NCI-H1436 treated with DMSO at 0.1 percent for 48 hours (cell line): Measurements from ENCODE around the gene TMEM18.

ENCODE experiments used
- DNase-seq: peaks from one replicate; lab custom pipeline; 2025; lab: John Stamatoyannopoulos, UW

Gene TMEM18

DNA sequence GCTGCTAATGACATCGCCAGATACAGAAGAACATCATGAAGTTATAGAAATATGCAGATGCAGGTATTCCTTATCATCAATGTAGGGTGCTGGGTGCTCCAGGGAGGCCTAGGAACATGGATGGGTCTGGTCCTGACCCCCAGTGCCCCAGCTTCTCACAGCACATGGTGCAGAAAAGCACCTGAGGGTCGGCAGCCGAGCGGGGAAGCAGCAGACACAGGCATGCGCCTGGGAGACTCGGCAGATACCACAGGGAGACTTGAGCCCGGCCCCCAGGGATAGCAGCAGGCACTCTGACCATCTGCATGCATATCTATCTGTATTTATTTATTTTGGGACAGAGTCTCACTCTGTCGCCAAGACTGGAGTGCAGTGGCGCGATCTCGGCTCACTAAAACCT, 43.2 kb downstream of the TMEM18 start:
- no peak for DNase-seq

DNA sequence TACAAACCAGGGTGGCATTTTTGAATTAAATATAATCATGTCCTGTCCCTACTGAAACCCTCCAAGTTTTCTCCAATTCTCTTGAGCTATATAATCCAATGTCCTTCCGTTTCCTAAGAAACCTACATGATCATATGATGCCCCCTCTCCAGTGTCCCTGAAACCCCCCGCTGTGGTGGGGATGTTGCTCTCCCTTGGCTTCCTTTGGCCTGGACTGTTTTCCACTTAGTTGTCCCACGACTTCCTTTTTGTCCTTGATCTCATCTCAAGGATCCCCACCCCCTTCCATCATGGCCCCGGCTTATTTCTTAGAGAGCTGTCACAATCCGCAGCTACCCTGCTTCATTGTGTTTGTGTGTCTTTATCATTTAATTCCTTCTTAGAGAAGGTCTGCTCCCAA, 43.8 kb downstream of the TMEM18 start:
- DNase-seq = no peak

DNA sequence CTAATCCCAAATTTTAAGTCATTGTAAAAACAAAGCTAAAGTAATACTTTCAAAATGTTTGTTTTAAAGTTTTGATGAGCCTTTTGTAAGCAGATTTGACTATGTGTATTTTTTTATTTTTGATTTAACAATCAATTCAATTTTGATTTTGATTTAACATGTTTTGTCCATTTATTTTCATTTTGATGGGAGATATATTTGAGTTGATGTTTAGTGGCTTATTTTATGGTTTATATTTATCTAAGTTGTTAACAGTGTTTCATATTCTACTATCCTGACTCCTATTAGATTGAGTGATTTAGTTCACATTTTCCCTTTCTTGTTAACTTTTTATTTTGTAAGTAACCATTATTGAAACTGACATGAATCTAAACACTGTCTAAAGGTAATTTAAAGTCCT, 44.7 kb downstream of the TMEM18 start:
- DNase-seq = no peak

DNA sequence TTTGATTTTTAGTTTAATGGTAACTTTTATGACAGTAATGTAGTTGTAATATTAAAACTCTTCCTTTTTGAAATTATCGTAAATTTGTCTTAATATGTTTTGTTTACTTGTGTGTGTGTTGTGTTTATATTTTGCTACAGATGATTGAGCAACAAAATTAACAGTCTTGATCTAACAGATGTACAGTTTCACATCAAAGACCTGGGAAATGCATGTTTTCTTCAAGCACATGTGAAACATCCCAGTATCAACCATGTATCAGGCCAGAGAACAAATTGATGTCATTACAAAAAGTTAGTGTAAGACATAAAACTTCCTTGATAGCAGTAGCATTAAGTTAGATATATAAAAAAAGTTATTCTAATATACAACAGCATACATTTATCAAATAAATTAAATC, 45.5 kb downstream of the TMEM18 start:
- no peak for DNase-seq

DNA sequence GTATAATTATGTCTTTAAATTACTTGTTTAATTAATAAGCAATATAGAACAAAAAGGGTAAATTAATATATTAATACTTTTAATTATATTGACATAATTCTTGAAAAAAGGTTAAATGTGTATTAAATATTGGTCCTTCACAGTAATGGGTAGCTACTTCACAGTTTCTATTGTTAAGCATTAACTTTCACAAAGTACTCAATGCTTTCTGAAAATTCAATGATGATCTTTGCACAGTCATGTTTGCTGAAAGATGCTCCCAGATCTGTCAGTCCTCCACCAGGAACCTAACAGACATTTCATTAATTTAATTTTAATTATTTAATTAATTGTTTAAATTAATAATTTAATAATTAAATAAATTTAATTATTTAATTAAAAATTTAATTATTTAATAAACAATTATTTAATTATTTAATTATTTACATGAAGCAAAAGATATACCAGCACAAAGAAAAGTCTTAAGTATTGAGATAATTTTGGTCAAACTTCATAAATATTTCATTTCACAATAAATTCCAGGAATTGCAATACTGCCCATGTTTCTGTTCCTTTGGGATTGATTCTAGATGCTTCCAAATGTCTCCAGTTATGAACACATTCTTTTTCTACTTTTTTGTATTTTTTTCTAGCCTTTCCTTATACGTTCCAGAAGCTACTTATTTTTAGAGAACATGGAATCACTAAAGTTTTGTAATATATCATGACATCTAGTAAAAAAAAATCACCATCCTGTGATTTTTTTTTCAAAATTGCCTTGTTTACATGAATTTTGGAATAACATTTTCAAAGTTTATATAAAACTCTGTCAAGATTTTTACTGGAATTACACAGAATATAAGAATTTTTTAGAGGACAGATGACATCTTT, 46.5 kb downstream of the TMEM18 start:
- no peak for DNase-seq

DNA sequence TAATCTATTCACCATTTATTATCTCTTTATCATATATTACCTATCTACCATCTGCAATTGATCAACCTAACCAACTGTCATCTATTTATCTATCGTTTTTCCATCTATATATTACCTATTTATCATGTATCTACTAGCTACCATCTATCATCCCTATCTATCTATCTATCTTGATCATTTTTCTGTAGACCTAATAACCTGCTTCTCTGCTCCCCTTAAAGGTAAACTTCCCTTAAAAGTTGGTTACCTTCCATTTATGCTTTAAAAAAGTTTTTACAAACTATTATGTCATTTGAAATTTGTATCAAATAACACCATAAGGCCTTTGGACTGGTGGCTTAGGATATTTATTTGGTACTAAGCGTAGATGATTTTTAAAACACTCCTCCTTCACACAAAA, 47.2 kb downstream of the TMEM18 start:
- DNase-seq = no peak

DNA sequence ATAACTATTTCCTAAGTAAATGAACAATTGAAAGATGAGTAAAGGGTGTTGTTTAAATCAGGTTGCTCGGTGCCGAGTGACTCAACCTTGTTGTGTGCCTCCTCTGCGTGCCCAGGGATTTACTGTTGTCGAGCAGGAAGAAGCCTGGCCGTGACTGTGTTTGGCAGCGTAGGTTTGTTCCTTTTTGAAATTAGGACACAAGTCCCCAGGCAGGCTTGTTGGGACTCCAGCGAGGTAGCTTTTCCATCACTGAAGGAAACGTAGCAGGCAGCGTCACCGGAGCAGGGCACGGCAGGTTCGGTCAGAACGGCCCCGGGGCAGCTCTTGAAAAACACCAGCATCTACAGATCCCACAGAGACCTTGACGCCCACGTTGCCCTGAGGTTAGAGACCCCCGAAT, 48.6 kb downstream of the TMEM18 start:
- DNase-seq = no peak

DNA sequence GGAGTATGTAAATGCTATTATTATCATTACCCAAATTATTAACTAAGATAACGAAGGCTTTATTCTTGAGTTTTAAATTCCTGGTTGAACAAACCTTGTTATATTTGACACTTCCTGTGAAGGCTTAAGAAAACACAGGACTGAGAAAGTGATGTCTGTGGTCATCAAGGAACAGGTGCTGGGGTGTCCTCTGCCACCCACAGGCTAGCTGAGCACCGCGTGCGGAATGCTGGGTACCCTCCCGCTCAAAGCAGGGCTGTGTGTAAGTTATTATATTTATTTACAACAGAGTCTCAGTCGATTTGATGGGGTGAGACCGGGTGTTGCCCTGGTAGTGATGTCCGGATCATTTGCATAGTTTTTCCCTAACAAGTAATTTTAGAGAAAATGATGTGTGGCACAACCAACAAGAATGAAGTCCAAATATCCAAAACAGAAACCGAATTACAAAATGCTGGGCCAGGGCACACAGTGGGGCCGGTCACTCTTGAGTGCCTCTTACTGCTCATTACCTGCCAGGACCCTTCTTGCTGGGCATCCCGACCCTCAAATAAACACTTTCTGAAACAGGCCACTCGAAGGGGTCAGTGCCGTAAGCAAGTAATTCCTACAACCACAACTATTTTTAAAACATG, 49.2 kb downstream of the TMEM18 start:
- no peak for DNase-seq

DNA sequence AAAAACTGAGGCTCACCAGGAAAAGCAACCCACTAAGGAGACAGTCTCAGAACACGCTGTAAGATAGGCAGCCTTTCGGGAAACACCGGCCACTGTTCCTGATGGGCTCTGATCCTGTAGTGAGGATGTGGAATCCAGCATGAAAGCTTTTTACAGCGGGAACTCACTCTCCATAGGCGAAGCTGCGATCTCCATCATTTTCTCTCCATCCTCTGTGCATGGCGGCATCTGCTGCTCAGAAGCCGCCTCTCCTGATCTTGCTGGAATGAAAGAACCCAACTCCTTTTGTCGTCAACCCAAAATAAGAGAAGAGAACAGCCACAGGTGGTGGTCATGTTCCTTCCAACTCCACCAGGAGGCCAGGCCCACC, 49.9 kb downstream of the TMEM18 start:
- DNase-seq = no peak

DNA sequence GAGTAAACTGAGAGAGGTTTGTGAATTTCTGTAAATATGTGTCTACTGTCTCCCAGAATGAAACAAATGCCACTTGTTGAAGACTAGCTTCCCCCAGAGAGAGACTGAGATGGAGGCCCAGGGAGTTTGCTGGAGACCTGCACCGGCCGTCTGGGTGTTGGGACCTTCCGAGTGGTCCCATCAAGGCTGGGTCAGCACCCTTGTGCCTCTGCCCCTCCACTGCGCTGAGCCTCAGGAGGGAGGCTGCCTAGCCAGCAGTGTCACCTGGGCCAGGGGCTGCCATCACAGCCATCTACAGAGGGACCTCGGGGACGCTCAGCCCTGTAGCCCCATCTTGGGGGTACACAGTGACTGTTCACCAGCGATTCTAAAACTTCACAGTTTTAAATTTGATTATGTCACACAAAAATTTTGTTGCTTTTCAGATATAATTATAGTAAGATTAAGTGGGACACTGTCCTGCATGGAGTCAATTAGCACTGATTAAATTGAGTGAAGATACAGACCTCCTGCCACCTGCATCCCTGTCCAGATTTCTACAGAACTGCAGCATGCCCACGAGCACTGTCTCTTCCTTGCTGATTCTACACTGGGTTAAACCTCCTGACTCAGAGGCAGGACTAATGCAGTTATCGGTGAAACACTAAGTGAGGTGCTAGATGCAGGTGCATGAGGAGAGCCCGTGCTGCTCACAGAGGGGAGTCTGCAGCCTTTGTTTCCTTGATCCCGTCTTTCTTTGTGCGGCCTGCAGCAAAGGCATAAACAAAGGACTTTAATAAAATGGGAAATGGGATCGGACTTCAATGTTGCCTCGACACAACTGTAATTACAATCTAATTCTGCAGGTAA, 50.5 kb downstream of the TMEM18 start:
- no peak for DNase-seq

DNA sequence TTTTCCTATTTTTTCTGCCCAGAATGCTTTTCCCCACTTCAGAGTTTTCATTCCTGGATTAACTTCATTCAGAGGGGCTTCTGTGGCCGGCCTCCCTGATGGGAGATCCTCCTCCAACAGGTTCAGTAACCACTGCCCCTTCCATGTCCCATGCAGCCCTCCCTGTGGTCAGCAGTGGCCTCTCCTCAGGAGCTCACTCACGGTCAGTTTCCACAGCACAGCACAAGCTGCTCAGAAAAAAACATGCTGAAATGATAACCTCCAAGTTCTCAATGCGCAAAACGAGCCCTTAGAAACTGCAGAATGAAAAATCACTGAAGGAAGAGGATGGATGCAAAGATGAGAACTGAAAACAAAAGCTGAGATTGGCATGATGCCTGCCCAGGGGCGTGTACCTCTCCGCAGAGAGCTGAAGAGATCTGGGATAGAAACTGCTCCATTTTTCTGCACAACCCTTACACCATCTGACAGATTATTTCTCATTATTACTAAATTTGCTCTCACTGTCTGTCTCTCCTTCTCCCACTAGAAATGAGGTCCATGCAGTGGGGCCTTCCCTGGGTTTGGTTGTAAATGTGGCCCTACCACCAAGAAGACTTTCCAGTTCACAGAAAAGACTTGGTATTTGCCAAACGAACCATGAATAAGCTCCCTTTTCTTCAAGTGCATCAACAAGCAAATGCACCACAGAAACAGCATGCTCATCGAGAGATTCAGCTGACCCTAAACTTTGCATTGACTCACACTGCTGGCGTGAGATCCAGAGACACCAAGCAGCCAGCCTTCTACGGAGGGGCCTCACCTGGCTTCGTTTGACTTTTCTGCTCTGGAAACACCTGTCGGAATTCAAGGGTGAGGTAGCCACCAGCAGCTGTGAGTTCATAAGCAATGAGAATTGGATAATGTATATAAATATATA, 51.5 kb downstream of the TMEM18 start:
- DNase-seq = no peak

DNA sequence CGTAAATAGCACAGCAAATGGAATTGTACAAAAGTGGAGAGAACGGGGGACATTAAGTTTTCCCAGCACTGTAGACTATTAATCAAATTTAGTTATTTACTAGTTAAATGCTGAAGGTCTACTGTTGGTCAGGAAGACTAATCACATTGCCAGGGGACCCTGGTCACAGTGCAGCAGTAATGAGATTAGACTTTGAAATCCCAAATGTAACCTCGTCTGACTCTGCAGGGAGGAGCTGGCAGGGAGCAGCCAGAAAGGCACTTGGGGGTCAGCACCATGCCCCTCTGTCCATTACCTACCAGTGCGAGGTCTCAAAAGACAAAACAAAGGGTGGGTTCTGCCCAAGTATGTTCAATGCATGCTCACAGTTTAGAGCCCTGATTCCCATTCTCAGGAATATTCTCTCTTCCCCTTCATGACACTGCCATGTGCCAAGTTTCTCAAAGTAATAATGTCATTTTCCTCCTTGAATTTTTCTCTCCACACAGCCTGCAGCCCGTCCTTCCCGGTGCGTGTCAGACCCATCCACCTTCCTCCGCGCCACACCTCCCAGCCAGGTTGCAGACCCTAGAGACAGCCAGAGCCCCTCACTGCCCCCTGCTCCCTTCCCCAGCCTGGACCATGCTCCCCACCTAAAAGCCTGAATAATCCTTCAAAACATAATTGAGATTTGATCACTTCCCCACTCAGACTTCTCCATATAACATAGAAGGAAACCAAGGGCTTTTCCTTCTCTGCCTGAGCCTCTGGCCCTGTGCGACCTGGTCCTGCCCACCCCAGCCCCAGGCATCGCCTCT, 52.5 kb downstream of the TMEM18 start:
- DNase-seq = no peak

DNA sequence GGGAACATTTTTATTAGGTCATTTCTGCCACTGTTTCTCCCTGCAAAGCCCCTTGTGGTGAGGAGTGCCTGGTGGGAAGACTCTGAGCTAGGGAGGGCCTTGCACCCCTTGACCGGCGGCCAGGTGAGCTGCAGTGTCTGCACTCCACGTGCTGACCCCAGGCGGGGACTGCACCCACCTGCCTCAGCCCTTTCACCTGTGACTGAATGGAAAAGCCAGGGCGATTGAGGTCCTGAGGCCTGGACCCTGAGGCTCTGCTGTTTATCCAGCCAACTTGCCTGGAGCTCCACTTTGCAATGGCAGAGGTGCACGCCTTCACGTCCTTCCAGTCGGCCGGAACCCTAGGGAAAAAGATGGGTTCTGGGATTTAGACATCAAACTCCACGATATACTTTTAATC, 53.1 kb downstream of the TMEM18 start:
- no peak for DNase-seq

DNA sequence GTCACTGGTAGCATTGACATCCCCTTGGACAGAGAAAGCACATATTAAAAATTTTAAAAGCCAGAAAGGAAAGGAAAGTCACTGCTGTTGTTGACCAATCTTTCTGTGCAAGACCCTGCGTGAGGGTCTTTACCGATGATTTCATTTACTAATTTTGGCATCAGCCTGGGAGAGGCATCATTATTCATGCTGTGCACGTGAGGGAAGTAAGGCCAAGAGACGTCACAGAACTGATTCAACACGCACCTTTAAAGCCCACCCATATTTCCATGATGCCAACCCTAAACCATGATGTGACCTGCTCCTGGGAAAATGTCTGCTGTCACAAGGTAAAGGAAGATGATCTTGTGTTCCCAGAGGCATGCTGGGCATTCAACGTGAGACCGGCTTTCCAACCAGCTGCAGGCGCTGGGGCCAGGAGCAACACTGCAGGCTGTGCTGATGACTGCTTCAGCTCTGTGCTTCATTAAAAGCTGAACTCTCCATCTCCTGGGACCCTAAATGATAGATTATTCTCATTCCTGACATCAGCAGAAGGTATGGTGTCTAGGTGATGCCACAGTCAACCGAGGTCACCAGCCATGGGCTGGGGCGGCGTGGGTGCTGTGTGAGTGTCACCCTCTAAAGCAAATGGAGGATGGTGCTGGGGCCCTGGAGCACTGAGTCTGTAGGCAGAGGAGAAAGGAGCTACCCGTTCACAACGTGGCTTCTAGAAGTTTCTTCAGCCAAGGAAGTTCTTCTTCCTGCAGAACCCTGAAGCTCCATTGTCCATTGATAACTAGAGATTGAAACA, 53.9 kb downstream of the TMEM18 start:
- no peak for DNase-seq

DNA sequence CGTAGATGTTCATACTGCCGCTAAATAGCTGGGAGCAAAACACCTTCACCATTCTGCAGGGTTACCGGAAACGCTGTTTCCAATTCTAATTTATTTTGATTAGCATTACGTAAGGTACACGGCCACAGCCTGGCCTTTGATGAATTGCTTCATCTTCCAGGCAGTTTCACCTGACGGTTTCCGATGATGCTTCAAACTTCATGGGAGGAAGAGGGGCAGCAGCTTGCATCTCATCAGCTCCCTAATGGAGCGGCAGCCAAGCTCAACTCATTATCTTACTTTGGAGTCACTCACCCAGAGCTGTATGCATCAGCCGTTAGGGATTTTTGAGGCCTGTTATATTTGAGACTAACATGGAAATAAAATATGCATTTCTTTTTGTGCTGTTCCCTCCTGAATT, 54.8 kb downstream of the TMEM18 start:
- DNase-seq = no peak

DNA sequence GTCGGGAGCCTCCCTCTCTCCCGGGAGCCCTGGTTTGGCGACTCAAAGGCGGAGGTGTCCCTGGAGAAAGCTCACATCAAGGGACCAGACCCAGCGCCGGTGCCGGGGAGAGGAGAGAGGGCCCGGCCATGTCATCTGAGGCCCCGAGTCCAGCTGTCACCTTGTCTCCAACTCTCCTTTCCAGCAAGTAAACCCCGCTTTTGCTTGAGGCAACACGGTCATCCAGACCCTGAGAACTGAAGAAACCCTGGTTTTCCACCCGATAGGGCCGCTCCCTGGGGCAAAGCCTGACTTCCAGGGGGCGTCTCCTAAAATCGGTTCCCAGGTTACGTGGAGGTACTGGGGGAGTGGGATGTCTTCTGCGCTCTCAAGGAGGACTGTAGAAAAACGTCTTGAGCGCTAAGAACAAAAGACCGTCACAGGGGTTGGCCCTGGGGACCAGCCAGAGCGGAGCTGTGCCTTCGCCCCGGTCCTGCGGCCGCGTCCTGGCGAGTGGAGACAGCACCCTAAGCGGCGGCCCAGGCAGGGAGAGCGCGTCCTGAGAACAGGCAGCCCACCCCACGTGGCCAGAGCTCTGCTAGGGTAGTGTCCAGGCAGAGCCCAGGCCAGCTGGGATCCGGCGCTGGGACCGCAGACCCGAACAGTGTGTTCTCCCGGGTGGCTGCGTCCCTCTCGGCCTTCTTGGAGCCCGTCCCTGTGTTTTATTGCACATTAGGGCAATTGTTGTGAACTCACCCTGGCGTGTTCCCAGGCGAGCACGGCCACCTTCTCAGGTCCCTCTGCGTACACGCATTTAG, 55.7 kb downstream of the TMEM18 start:
- DNase-seq = no peak

DNA sequence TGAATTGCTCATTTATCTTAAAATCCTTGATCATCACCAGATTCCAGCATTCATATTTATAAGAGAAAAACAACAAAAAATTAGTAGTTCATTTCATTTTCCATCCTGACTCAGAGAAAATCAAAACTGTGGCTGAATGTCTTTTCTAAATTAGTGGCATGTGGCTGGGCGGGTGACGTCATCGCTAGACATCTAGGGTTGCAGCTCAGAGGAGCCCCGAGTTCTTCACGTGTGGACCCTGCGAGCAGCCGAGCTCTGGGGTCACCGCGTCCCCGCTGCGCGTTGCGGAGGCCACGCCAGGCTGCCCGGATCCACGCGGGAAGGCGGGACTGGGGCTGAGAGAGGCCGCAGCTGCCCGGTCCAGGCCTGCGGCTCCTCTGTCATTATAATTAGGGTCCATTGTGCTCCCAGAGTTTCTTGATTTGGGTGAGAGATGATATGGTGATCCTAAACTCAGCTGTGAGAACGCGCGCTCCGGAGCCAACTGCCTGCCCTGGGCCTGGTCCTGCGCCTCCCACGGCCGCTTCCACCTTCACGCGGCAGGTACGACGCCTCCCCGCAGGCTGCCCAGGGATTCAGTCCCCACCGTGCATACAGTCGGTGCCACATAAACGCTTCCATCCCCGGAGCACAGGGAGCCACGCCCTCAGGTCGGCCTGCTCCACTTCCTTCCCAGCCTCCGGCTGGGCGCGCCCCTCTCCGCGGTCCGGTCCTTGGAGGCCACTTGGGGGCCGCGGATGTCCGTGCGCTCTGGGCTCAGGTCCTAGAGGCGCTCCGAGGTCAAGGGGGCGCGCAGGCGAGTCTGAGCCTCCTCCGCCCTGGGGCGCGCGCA, 56.5 kb downstream of the TMEM18 start:
- no peak for DNase-seq

DNA sequence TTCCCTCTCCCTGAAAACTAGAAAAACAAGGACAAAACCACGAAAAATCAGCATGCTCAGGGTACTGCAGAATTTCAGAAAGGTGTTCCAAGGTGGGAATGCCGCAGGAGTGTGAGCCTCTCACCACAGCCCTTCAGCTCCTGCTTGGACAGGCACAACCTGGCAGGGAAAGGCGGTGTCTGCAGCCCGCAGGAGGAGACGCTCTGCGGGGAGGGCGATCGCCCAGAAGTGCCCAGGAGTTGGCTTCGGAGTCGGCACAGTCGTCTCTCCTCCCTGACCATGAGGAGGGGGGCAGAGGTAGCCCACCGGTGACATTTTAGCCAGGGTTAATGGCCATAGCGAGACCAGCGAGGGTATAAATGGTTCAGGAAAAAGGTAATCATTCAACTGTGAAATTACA, 57.2 kb downstream of the TMEM18 start:
- DNase-seq = no peak
